GM23338 (cell line): Measurements from ENCODE around the gene SLC39A11.

Experiments
- POLR2AphosphoS5 ChIP-seq: IDR thresholded peaks from 2 replicates; pipeline ENCODE4 v1.6.1; 2016; ENCODE audit warnings: antibody characterized with exemption, low read depth
- TF ChIP-seq, protein P1 (sequence below), 2 experiments: fragments of 200-600 bp in 1 of 2; sonication (generic) in 1 of 2; conservative IDR thresholded peaks; 2 replicates each; pipeline versions ENCODE4 v1.5.1 to v1.6.1; 2016 to 2017; ENCODE audit warnings: antibody characterized with exemption in 2 of 2, low read depth in 2 of 2, mild to moderate bottlenecking in 2 of 2, moderate library complexity in 1 of 2

DNA sequence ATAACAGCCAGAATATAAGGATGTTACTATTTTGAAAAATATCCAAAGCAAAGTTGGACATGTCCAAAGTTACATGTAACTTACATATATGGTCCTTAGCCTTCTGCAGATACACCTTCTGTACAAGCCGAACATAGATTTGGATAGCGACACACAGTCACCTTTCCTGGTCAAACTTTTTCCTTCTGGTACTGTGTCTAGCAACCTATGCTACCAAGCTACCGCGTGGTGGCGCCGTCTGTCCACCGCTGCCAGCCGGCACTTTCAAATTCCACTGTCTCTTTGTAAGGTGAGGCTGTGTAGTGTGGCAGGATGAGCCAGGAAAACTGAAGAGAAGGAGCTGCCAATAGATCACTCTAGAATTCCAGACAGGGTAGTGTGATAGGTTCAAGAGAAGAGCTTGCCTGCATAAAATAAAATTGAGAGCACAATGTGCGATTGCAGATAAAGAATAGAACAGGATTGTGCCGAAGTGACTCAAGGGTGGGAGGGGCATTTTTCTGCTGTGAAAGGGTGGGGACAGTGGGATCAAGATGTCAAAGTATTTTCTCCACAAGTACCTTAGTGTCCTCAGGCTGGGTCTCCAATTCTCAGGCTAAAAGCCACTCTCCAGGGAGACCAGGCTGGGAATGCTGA, 366.9 kb downstream of the SLC39A11 start:
- no peak for TF ChIP-seq POLR2AphosphoS5
- TF ChIP-seq, protein P1, sequence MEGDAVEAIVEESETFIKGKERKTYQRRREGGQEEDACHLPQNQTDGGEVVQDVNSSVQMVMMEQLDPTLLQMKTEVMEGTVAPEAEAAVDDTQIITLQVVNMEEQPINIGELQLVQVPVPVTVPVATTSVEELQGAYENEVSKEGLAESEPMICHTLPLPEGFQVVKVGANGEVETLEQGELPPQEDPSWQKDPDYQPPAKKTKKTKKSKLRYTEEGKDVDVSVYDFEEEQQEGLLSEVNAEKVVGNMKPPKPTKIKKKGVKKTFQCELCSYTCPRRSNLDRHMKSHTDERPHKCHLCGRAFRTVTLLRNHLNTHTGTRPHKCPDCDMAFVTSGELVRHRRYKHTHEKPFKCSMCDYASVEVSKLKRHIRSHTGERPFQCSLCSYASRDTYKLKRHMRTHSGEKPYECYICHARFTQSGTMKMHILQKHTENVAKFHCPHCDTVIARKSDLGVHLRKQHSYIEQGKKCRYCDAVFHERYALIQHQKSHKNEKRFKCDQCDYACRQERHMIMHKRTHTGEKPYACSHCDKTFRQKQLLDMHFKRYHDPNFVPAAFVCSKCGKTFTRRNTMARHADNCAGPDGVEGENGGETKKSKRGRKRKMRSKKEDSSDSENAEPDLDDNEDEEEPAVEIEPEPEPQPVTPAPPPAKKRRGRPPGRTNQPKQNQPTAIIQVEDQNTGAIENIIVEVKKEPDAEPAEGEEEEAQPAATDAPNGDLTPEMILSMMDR (conservative IDR thresholded peaks at IDR 0.05; ENCODE audit: low read depth in 2 of 2) = peak; percentile 94 to 95
